ENCODE data around the gene KRT74.

DNA sequence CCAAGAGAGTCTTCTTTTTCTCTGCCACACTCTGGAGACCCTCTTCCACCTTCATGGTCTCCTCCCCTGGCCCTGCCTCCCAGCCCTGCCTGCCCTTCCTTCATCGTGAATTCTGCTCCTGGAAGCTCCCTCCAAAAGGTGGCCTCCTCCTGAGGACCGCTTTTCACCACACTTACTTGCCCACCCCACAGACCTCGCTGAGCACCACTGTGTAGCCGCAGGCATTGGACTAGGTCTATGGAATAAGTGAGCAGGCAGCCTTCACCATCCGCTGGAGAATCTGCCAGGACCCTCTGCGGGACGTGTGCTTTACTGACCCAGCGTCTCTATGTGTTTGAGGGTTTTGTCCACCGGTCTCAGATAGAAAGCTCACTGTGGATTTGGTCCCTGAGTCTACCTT, 43.8 kb downstream of the KRT74 start:
- TF ChIP-seq, protein P1, sequence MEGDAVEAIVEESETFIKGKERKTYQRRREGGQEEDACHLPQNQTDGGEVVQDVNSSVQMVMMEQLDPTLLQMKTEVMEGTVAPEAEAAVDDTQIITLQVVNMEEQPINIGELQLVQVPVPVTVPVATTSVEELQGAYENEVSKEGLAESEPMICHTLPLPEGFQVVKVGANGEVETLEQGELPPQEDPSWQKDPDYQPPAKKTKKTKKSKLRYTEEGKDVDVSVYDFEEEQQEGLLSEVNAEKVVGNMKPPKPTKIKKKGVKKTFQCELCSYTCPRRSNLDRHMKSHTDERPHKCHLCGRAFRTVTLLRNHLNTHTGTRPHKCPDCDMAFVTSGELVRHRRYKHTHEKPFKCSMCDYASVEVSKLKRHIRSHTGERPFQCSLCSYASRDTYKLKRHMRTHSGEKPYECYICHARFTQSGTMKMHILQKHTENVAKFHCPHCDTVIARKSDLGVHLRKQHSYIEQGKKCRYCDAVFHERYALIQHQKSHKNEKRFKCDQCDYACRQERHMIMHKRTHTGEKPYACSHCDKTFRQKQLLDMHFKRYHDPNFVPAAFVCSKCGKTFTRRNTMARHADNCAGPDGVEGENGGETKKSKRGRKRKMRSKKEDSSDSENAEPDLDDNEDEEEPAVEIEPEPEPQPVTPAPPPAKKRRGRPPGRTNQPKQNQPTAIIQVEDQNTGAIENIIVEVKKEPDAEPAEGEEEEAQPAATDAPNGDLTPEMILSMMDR (IDR thresholded peaks at IDR 0.05): no peak
- TF ChIP-seq POLR2A (IDR thresholded peaks at IDR 0.05): no peak
- no peak for TF ChIP-seq POLR2AphosphoS5 (IDR thresholded peaks at IDR 0.05)
